Activated B cell treated with CpG ODN at 0.5 μM for 24 hours (primary cell): ENCODE data around the gene SETX. TPM values are rescaled to one million over a fixed set of nuclear protein-coding genes. Genes with fewer than 3 reads are reported as not detected.

Experiments used
- ATAC-seq: fragments of 200-7000 bp; cut with Tn5 transposase; one replicate; pipeline ENCODE4 v1.10.0; 2021; ENCODE audit warnings: low read depth, mild to moderate bottlenecking, moderate library complexity
- CTCF ChIA-PET: fragments of 350-600 bp; sonication (Branson Sonifier 250); formaldehyde crosslinking; loops from one replicate; lab custom pipeline; 2021; ENCODE audit warnings: antibody characterized with exemption; lab: Charles Lee
- POLR2A ChIA-PET: fragments of 350-600 bp; sonication (Branson Sonifier 250); formaldehyde crosslinking; loops from one replicate; lab custom pipeline; 2021; ENCODE audit warnings: antibody characterized with exemption; lab: Charles Lee
- DNase-seq: peaks from one replicate; pipeline ENCODE4 v3.0.0; 2022
- H3K27ac Mint-ChIP-seq: one replicate; pipeline ENCODE4 v1.8.0; 2020; ENCODE audit warnings: mixed read lengths
- H3K27me3 Mint-ChIP-seq: one replicate; pipeline ENCODE4 v1.8.0; 2021; ENCODE audit warnings: mixed read lengths
- H3K36me3 Mint-ChIP-seq: one replicate; pipeline ENCODE4 v1.8.0; 2021; ENCODE audit warnings: low read depth, mixed read lengths
- H3K4me1 Mint-ChIP-seq: one replicate; pipeline ENCODE4 v1.8.0; 2021; ENCODE audit warnings: mixed read lengths
- H3K4me3 Mint-ChIP-seq: one replicate; pipeline ENCODE4 v1.8.0; 2020; ENCODE audit warnings: mild to moderate bottlenecking, mixed read lengths
- H3K9me3 Mint-ChIP-seq: one replicate; pipeline ENCODE4 v1.8.0; 2020; ENCODE audit warnings: mixed read lengths
- CTCF ChIP-seq: fragments of 200-600 bp; IDR thresholded peaks from one replicate; pipeline ENCODE4 v1.8.0; 2022; ENCODE audit warnings: antibody characterized with exemption, mild to moderate bottlenecking
- intact Hi-C: fragments of 100-400 bp; cut with micrococcal nuclease; formaldehyde crosslinking; loops from one replicate; pipeline ENCODE4 v1.15.1; 2024
- total RNA-seq: library from RNA; stranded (reverse); gene quantifications from 2 replicates; pipeline ENCODE4 v1.2.3, GENCODE V29; 2022

SETX gene
- total RNA-seq, 1 donor from 2014 or later: 109 TPM

GRCh38 chr9:132241840-132242620 lies 112.8 kb downstream of the SETX start:
- ChIA-PET CTCF (interaction anchor here (0.6 to 1.5 kb wide), 6 partner anchors 8 to 485 kb away, joined by 3 to 11 read pairs (median 4); no protein-coding TSS in a partner anchor), POLR2A (interaction anchor here (0.6 to 1.4 kb wide), 9 partner anchors 17 to 1556 kb away, joined by 3 to 10 read pairs (median 6); partner anchors contain the start of genes NUP214 and SETX)
- Mint-ChIP-seq H3K4me3 (peak overlapping the region; percentile 96), H3K4me1 (peaks cover 12% of the 10 kb centered on the region), H3K36me3 (peaks cover 2% of the 10 kb centered on the region), H3K27me3 (no peaks in the 10 kb centered on the region), H3K9me3 (no peaks in the 10 kb centered on the region), H3K27ac (peak overlapping the region; percentile 83)
- TF ChIP-seq CTCF: no peak
- peak; percentile 57 for DNase-seq
- ATAC-seq: no peak
- intact Hi-C loops: loop anchor here (1.0 to 5.0 kb wide), 8 partner anchors 10 to 635 kb away; partner anchors contain the start of genes AK8, MED27, NTNG2 and SPACA9

GRCh38 chr9:132241483-132241839 lies 113.3 kb downstream of the SETX start:
- Mint-ChIP-seq H3K27ac (peak overlapping the region; percentile 89), H3K4me3 (peak overlapping the region; percentile 96), H3K4me1 (peaks cover 15% of the 10 kb centered on the region), H3K36me3 (peaks cover 2% of the 10 kb centered on the region), H3K9me3 (no peaks in the 10 kb centered on the region), H3K27me3 (no peaks in the 10 kb centered on the region)
- POLR2A ChIA-PET: interaction anchor here (0.6 to 1.4 kb wide), 11 partner anchors 18 to 1555 kb away, joined by 3 to 10 read pairs (median 6); partner anchors contain the start of genes NUP214 and SETX
- CTCF ChIA-PET: interaction anchor here (0.6 to 1.5 kb wide), 6 partner anchors 8 to 484 kb away, joined by 3 to 11 read pairs (median 4); no protein-coding TSS in a partner anchor
- intact Hi-C loops: loop anchor here (1.0 to 5.0 kb wide), 8 partner anchors 11 to 636 kb away; partner anchors contain the start of genes AK8, MED27, NTNG2 and SPACA9
- DNase-seq (no peak), ATAC-seq (peak; percentile 2)
- TF ChIP-seq CTCF: no peak

- ChIA-PET POLR2A (interaction anchor here (0.6 to 1.4 kb wide), 12 partner anchors 18 to 1555 kb away, joined by 3 to 10 read pairs (median 5); partner anchors contain the start of genes NUP214 and SETX), CTCF (interaction anchor here (0.6 to 1.5 kb wide), 6 partner anchors 9 to 484 kb away, joined by 3 to 11 read pairs (median 4); no protein-coding TSS in a partner anchor)
- Mint-ChIP-seq H3K9me3 (no peaks in the 10 kb centered on the region), H3K27me3 (no peaks in the 10 kb centered on the region), H3K4me1 (peaks cover 15% of the 10 kb centered on the region), H3K36me3 (peaks cover 2% of the 10 kb centered on the region), H3K27ac (peak overlapping the region; percentile 89), H3K4me3 (peak overlapping the region; percentile 96)
- ATAC-seq (peak; percentile 90), DNase-seq (peak; percentile 98)
- no peak for TF ChIP-seq CTCF
- intact Hi-C loops: loop anchor here (1.0 to 5.0 kb wide), 8 partner anchors 11 to 636 kb away; partner anchors contain the start of genes AK8, MED27, NTNG2 and SPACA9
Observed at GRCh38 chr9:132240841-132241482, 113.8 kb downstream of the SETX start.

DNA sequence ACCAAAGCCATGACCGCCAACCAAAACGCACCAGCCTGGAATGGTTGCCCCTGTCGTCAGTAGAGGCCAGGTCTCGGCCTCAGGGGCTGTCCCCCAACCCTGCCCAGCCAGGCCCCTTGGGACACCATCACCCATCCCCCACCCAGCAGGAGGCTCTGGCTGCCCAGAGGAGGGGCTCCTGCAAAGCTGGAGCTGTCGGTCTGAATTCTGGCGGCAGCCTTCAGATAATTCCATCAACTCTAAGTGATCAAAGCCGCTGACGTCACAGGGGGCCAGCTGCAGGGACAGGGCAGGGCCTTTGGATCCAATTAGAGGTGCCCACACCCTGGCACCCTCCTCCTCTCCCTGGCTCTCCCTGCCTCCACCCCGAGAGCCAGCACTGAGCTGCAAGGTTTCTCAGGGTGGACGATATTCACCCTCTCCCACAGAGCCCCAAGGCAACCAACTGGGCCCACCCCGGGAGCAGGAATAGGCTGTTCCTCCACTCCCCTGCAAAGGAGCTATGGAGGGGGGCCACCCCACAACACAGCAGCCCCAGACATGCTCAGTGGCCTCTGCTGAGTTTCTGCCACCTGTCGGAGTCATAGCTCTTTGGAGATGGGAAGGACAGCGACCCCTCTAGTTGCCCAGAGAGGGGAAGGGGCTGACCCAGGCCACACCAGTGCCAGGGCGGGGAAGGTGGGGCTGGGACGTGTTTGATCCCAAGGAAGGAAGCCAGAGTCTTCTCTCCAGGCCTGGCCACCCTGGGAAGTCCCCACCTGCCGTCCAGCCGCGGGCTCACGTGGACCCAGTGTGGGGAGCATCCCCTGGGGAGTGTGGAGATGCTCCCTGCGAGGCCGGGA lies 114.6 kb downstream of the SETX start:
- H3K4me1 Mint-ChIP-seq: peaks cover 15% of the 10 kb centered on the region
- intact Hi-C loops: loop anchor here (2.0 to 10.0 kb wide), 4 partner anchors 77 to 885 kb away; partner anchors contain the start of genes AK8, NTNG2 and SPACA9
- peak overlapping the region; percentile 55 for H3K4me3 Mint-ChIP-seq
- H3K27ac Mint-ChIP-seq: no peak overlapping the region
- peaks cover 2% of the 10 kb centered on the region for H3K36me3 Mint-ChIP-seq
- POLR2A ChIA-PET: interaction anchor here (0.6 to 1.1 kb wide), 2 partner anchors 477 to 986 kb away, joined by 4 to 5 read pairs; no protein-coding TSS in a partner anchor
- H3K27me3 Mint-ChIP-seq: no peaks in the 10 kb centered on the region
- DNase-seq (no peak), ATAC-seq (no peak)
- TF ChIP-seq CTCF: no peak
- CTCF ChIA-PET: interaction anchor here (1.0 to 1.9 kb wide), 7 partner anchors 12 to 477 kb away, joined by 3 to 7 read pairs (median 3); no protein-coding TSS in a partner anchor
- H3K9me3 Mint-ChIP-seq: no peaks in the 10 kb centered on the region
